ENCODE results near the gene ADIPOR2.
A peak's percentile ranks its signal among the peaks of the same experiment; 100 is the strongest.

The ADIPOR2 gene

GRCh38 chr12:1825382-1826102, 134.7 kb downstream of the ADIPOR2 start:
- no peak overlapping the region for H3K27ac ChIP-seq
- no peak for DNase-seq (ENCODE audit: low read depth, low spot score)

GRCh38 chr12:1826401-1826800, 135.5 kb downstream of the ADIPOR2 start:
- no peak for DNase-seq (ENCODE audit: low read depth, low spot score)
- no peak overlapping the region for H3K27ac ChIP-seq

- DNase-seq (ENCODE audit: low read depth, low spot score): no peak
- no peak overlapping the region for H3K27ac ChIP-seq
These were observed 136.2 kb downstream of the ADIPOR2 start for GRCh38 chr12:1826867-1827705.

GRCh38 chr12:1827826-1828805, 137.2 kb downstream of the ADIPOR2 start:
- no peak overlapping the region for H3K27ac ChIP-seq
- no peak for DNase-seq (ENCODE audit: low read depth, low spot score)

- no peak overlapping the region for H3K27ac ChIP-seq
- no peak for DNase-seq (ENCODE audit: low read depth, low spot score)
These were observed 138.0 kb downstream of the ADIPOR2 start for GRCh38 chr12:1828856-1829255.

GRCh38 chr12:1829306-1829900, 138.5 kb downstream of the ADIPOR2 start:
- no peak for DNase-seq (ENCODE audit: low read depth, low spot score)
- H3K27ac ChIP-seq: no peak overlapping the region

GRCh38 chr12:1830401-1830845, 139.6 kb downstream of the ADIPOR2 start:
- H3K27ac ChIP-seq: no peak overlapping the region
- DNase-seq (ENCODE audit: low read depth, low spot score): no peak

GRCh38 chr12:1830981-1831963, 140.4 kb downstream of the ADIPOR2 start:
- DNase-seq (ENCODE audit: low read depth, low spot score): peak; percentile 26
- no peak overlapping the region for H3K27ac ChIP-seq

- no peak for DNase-seq (ENCODE audit: low read depth, low spot score)
- H3K27ac ChIP-seq: no peak overlapping the region
These were observed 142.1 kb downstream of the ADIPOR2 start for GRCh38 chr12:1832801-1833595.

GRCh38 chr12:1833596-1834028, 142.7 kb downstream of the ADIPOR2 start:
- DNase-seq (ENCODE audit: low read depth, low spot score): no peak
- H3K27ac ChIP-seq: no peak overlapping the region

GRCh38 chr12:1834186-1834925, 143.5 kb downstream of the ADIPOR2 start:
- H3K27ac ChIP-seq: no peak overlapping the region
- no peak for DNase-seq (ENCODE audit: low read depth, low spot score)

- no peak overlapping the region for H3K27ac ChIP-seq
These were observed 144.6 kb downstream of the ADIPOR2 start for GRCh38 chr12:1835211-1836131.

GRCh38 chr12:1836241-1836803, 145.5 kb downstream of the ADIPOR2 start:
- DNase-seq (ENCODE audit: low read depth, low spot score): no peak
- H3K27ac ChIP-seq: no peak overlapping the region

More at GRCh38 chr12:1835211-1836131, 144.6 kb downstream of the ADIPOR2 start:
- DNase-seq (ENCODE audit: low read depth, low spot score): no peak

- DNase-seq (ENCODE audit: low read depth, low spot score): no peak
- H3K27ac ChIP-seq: no peak overlapping the region
These were observed 146.1 kb downstream of the ADIPOR2 start for GRCh38 chr12:1836854-1837421.

GRCh38 chr12:1837541-1838204, 146.8 kb downstream of the ADIPOR2 start:
- no peak overlapping the region for H3K27ac ChIP-seq
- DNase-seq (ENCODE audit: low read depth, low spot score): no peak
